ENCODE measurements around the gene EIF1B.

DNA sequence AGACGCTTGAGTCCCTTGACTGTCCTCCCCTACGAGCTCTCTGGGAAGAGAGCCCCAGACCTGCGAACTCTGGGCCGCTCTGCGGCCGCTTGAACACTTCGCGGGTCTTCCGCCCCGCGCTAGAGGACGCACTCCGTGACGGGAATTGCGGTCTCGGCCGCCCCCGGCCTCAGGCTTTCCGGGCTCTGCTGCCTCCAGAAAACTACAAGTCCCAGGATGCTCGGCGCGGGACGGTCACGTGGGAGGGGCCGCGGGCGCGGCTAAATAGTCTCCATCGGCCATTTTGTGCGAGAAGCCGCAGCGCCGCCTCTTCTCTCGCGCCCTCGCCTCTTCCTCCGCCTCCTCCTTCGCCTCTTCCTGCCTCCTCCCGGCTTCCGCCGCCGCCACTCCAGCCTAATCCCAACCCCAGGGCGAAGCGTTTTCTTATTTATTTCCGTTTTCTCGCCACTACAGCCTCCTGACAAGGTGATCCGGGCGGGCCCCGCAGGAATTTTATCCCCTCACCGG is at the start of gene EIF1B:
- TF ChIP-seq REST (IDR thresholded peaks at IDR 0.05; ENCODE audit: insufficient replicate concordance, low read depth), result no peak
- peak; percentile 62 for TF ChIP-seq CTCF (IDR thresholded peaks at IDR 0.05; ENCODE audit: insufficient read depth, low read length)
- peak; percentile 62; the same call in 1 of the 2 replicates for TF ChIP-seq GABPA (IDR thresholded peaks at IDR 0.05; ENCODE audit: low read depth)

Data from HL-60 (cell line).